SK-N-SH treated with all-trans-retinoic acid at 6 μM for 48 hours (cell line): ENCODE data around the gene LPP.

ENCODE experiments used
- ATAC-seq: fragments of 200-7000 bp; cut with Tn5 transposase; 3 replicates; pipeline ENCODE4 v1.9.1; 2020; ENCODE audit warnings: mild to moderate bottlenecking, moderate library complexity
- ARNTL ChIP-seq: fragments of 450-650 bp; formaldehyde crosslinking; IDR thresholded peaks from 2 replicates; pipeline ENCODE4 v1.5.0; 2020; ENCODE audit warnings: low read depth, mild to moderate bottlenecking, moderate library complexity, borderline replicate concordance
- BACH2 ChIP-seq: fragments of 250-450 bp; sonication (Bioruptor Pico); IDR thresholded peaks from 2 replicates; pipeline ENCODE4 v1.9.0; 2021; ENCODE audit warnings: mild to moderate bottlenecking, borderline replicate concordance
- CSDC2 ChIP-seq: fragments of 250-450 bp; sonication (Bioruptor Pico); IDR thresholded peaks from 2 replicates; pipeline ENCODE4 v1.5.0; 2020; ENCODE audit warnings: mild to moderate bottlenecking, moderate library complexity
- CSRNP3 ChIP-seq: fragments of 250-450 bp; sonication (Bioruptor Pico); IDR thresholded peaks from 2 replicates; pipeline ENCODE4 v1.5.1; 2021; ENCODE audit warnings: mild to moderate bottlenecking, moderate library complexity
- ESRRG ChIP-seq: fragments of 250-450 bp; sonication (Bioruptor Pico); IDR thresholded peaks from 2 replicates; pipeline ENCODE4 v1.6.1; 2021; ENCODE audit warnings: mild to moderate bottlenecking
- GLIS3 ChIP-seq: fragments of 250-450 bp; sonication (Bioruptor Pico); IDR thresholded peaks from 2 replicates; pipeline ENCODE4 v1.5.0; 2020; ENCODE audit warnings: mild to moderate bottlenecking, moderate library complexity
- ISL1 ChIP-seq: fragments of 250-450 bp; sonication (Bioruptor Pico); IDR thresholded peaks from 2 replicates; pipeline ENCODE4 v2.1.2; 2022; ENCODE audit warnings: mild to moderate bottlenecking, moderate library complexity
- OSR1 ChIP-seq: fragments of 250-450 bp; sonication (Bioruptor Pico); IDR thresholded peaks from 2 replicates; pipeline ENCODE4 v1.8.0; 2022; ENCODE audit warnings: moderate library complexity, mild to moderate bottlenecking, inconsistent platforms
- PPARA ChIP-seq: fragments of 250-450 bp; sonication (Bioruptor Pico); IDR thresholded peaks from 2 replicates; pipeline ENCODE4 v1.5.0; 2020; ENCODE audit warnings: mild to moderate bottlenecking, borderline replicate concordance
- RARB ChIP-seq: fragments of 250-450 bp; sonication (Bioruptor Pico); IDR thresholded peaks from 2 replicates; pipeline ENCODE4 v1.8.0; 2021; ENCODE audit warnings: mild to moderate bottlenecking, moderate library complexity
- TCF4 ChIP-seq: fragments of 250-450 bp; sonication (Bioruptor Pico); IDR thresholded peaks from 2 replicates; pipeline ENCODE4 v1.8.0; 2021; ENCODE audit warnings: mild to moderate bottlenecking, moderate library complexity, borderline replicate concordance
- TOX ChIP-seq: fragments of 250-450 bp; sonication (Bioruptor Pico); IDR thresholded peaks from 2 replicates; pipeline ENCODE4 v1.8.0; 2021; ENCODE audit warnings: mild to moderate bottlenecking, moderate library complexity, borderline replicate concordance
- ZC3H10 ChIP-seq: fragments of 250-450 bp; sonication (Bioruptor Pico); IDR thresholded peaks from 2 replicates; pipeline ENCODE4 v1.5.1; 2021; ENCODE audit warnings: mild to moderate bottlenecking, moderate library complexity
- ZFP3 ChIP-seq: fragments of 250-450 bp; sonication (Bioruptor Pico); IDR thresholded peaks from 2 replicates; pipeline ENCODE4 v1.5.0; 2020; ENCODE audit warnings: mild to moderate bottlenecking, moderate library complexity
- ZFP30 ChIP-seq: fragments of 450-650 bp; formaldehyde crosslinking; IDR thresholded peaks from 2 replicates; pipeline ENCODE4 v1.5.0; 2022; ENCODE audit warnings: mild to moderate bottlenecking, moderate library complexity
- ZNF565 ChIP-seq: fragments of 450-650 bp; formaldehyde crosslinking; conservative IDR thresholded peaks from 2 replicates; pipeline ENCODE4 v1.5.0; 2020; ENCODE audit warnings: low read depth, mild to moderate bottlenecking, moderate library complexity
- ZNF70 ChIP-seq: fragments of 450-650 bp; formaldehyde crosslinking; IDR thresholded peaks from 2 replicates; pipeline ENCODE4 v1.5.0; 2020; ENCODE audit warnings: mild to moderate bottlenecking, moderate library complexity
- ZNF8 ChIP-seq: fragments of 450-650 bp; formaldehyde crosslinking; IDR thresholded peaks from 2 replicates; pipeline ENCODE4 v1.5.0; 2020; ENCODE audit warnings: mild to moderate bottlenecking, moderate library complexity
- TF ChIP-seq, protein P1 (sequence below): fragments of 250-450 bp; sonication (Bioruptor Pico); IDR thresholded peaks from 2 replicates; pipeline ENCODE4 v1.8.0; 2020; ENCODE audit warnings: mild to moderate bottlenecking, moderate library complexity, borderline replicate concordance
- TF ChIP-seq, protein P2 (sequence below): fragments of 250-450 bp; sonication (Bioruptor Pico); IDR thresholded peaks from 2 replicates; pipeline ENCODE4 v1.5.0; 2020; ENCODE audit warnings: mild to moderate bottlenecking, moderate library complexity

Gene LPP

GRCh38 chr3:188832146-188832545 is 678.2 kb downstream of the LPP start:
- TF ChIP-seq ZNF70 (no peak), OSR1 (CRISPR knock-in tag) (no peak), CSDC2 (CRISPR knock-in tag) (no peak), ZFP3 (CRISPR knock-in tag) (no peak), TCF4 (CRISPR knock-in tag) (no peak), ZNF565 (CRISPR knock-in tag) (no peak), TOX (no peak), ZFP30 (CRISPR knock-in tag) (no peak), RARB (no peak), BACH2 (CRISPR knock-in tag) (no peak), GLIS3 (no peak), ISL1 (no peak), ZC3H10 (no peak), PPARA (CRISPR knock-in tag) (no peak)
- TF ChIP-seq, protein P1, sequence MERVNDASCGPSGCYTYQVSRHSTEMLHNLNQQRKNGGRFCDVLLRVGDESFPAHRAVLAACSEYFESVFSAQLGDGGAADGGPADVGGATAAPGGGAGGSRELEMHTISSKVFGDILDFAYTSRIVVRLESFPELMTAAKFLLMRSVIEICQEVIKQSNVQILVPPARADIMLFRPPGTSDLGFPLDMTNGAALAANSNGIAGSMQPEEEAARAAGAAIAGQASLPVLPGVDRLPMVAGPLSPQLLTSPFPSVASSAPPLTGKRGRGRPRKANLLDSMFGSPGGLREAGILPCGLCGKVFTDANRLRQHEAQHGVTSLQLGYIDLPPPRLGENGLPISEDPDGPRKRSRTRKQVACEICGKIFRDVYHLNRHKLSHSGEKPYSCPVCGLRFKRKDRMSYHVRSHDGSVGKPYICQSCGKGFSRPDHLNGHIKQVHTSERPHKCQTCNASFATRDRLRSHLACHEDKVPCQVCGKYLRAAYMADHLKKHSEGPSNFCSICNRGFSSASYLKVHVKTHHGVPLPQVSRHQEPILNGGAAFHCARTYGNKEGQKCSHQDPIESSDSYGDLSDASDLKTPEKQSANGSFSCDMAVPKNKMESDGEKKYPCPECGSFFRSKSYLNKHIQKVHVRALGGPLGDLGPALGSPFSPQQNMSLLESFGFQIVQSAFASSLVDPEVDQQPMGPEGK, result no peak
- ATAC-seq, result no peak

GRCh38 chr3:188832961-188833721 is 679.2 kb downstream of the LPP start:
- ATAC-seq, result peak; percentile 69
- no peak for TF ChIP-seq ZNF8
- TF ChIP-seq CSRNP3 (CRISPR knock-in tag), result no peak
- TF ChIP-seq BACH2 (CRISPR knock-in tag), result no peak
- TF ChIP-seq ZFP30 (CRISPR knock-in tag), result no peak
- TF ChIP-seq ZC3H10, result no peak
- no peak for TF ChIP-seq ISL1
- TF ChIP-seq, all 23 proteins: peak for 0

DNA sequence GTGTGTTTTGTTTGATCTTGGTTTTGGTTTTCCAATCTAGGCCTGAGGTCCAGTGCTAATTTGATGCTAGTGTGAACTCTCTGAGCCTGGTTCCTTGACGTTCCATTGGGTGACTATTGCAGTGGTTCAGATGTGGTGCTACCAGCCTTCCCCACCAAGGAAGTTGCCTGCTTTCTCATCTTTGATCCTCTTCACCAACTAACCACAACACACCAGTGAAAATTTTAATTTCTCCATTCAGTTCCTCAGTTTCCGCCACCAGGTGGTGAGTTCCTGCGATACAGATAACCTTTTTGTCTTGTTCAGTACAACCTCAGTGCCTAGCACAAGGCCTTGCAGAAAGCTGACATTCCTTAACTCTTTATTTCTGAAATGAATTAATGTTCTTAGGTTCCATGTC is 680.4 kb downstream of the LPP start:
- no peak for ATAC-seq
- no peak for TF ChIP-seq GLIS3
- no peak for TF ChIP-seq ZNF70
- TF ChIP-seq OSR1 (CRISPR knock-in tag), result no peak
- TF ChIP-seq ZFP30 (CRISPR knock-in tag), result no peak
- no peak for TF ChIP-seq PPARA (CRISPR knock-in tag)
- TF ChIP-seq, protein P1, result no peak
- TF ChIP-seq, protein P2, sequence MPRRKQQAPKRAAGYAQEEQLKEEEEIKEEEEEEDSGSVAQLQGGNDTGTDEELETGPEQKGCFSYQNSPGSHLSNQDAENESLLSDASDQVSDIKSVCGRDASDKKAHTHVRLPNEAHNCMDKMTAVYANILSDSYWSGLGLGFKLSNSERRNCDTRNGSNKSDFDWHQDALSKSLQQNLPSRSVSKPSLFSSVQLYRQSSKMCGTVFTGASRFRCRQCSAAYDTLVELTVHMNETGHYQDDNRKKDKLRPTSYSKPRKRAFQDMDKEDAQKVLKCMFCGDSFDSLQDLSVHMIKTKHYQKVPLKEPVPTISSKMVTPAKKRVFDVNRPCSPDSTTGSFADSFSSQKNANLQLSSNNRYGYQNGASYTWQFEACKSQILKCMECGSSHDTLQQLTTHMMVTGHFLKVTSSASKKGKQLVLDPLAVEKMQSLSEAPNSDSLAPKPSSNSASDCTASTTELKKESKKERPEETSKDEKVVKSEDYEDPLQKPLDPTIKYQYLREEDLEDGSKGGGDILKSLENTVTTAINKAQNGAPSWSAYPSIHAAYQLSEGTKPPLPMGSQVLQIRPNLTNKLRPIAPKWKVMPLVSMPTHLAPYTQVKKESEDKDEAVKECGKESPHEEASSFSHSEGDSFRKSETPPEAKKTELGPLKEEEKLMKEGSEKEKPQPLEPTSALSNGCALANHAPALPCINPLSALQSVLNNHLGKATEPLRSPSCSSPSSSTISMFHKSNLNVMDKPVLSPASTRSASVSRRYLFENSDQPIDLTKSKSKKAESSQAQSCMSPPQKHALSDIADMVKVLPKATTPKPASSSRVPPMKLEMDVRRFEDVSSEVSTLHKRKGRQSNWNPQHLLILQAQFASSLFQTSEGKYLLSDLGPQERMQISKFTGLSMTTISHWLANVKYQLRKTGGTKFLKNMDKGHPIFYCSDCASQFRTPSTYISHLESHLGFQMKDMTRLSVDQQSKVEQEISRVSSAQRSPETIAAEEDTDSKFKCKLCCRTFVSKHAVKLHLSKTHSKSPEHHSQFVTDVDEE (CRISPR knock-in tag), result no peak
- TF ChIP-seq ZNF565 (CRISPR knock-in tag), result no peak
- no peak for TF ChIP-seq BACH2 (CRISPR knock-in tag)
- TF ChIP-seq ESRRG (CRISPR knock-in tag), result no peak
- no peak for TF ChIP-seq ARNTL (CRISPR knock-in tag)
- no peak for TF ChIP-seq TCF4 (CRISPR knock-in tag)

DNA sequence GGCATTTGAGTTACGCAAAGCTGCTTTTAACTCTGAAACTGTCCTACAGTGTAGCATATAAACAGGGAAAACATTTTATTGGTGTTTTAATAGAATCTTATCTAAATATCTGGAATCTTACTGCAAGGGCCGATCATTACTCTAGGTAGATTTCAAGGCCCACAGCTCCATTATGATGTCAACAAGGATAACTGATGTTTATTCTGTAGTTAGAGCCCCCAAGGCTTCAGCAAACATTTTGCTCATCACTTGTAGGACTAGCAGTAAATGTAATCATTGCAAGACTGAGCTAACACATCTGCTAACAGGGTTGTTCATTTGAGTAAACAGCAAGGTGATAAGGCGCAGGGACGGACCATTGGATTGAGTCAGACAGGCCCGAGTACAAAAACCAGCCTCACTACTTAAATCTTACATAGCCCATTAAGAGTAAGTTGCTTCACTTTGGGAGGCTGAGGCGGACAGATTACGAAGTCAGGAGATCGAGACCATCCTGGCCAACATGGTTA is 685.3 kb downstream of the LPP start:
- TF ChIP-seq ZFP3 (CRISPR knock-in tag) (no peak), ARNTL (CRISPR knock-in tag) (no peak), ESRRG (CRISPR knock-in tag) (no peak), TOX (no peak), ZFP30 (CRISPR knock-in tag) (no peak), ISL1 (no peak)
- no peak for ATAC-seq
